Measurements from ENCODE around the gene PHLPP1. TPM values are rescaled to one million over a fixed set of nuclear protein-coding genes. Genes with fewer than 3 reads are reported as not detected.

PHLPP1 gene
- total and polyA plus RNA-seq, 8 donors = 2.9 to 14.7 (median 8.3) TPM

DNA sequence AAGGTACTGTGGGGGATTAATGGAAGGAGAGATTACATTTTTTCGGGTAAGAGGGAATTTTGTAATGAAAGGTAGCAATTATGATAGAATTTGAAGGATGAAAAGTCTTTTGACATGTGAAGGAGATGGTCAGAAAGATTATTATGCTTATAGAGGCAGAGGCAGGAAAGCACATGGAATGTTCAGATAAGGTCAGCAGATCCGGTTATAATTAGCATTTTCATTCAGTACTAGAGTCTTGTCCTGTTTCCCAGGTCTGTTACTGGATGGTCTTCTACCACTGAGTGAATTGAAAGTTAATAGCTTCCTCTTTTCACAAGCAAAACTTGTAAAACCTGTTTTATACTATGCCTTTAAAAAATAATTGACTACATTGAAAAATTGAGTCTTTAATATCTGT is 116.9 kb downstream of the PHLPP1 start:
- FAIRE-seq (no peak), ATAC-seq (peak in 3 of 4 donors; percentile 31 to 48 (median 45)), DNase-seq (no peak)
- H3K36me3 ChIP-seq = no peaks in the 10 kb centered on the region
- H3K4me3 ChIP-seq = no peak overlapping the region
- TF ChIP-seq, protein P1, sequence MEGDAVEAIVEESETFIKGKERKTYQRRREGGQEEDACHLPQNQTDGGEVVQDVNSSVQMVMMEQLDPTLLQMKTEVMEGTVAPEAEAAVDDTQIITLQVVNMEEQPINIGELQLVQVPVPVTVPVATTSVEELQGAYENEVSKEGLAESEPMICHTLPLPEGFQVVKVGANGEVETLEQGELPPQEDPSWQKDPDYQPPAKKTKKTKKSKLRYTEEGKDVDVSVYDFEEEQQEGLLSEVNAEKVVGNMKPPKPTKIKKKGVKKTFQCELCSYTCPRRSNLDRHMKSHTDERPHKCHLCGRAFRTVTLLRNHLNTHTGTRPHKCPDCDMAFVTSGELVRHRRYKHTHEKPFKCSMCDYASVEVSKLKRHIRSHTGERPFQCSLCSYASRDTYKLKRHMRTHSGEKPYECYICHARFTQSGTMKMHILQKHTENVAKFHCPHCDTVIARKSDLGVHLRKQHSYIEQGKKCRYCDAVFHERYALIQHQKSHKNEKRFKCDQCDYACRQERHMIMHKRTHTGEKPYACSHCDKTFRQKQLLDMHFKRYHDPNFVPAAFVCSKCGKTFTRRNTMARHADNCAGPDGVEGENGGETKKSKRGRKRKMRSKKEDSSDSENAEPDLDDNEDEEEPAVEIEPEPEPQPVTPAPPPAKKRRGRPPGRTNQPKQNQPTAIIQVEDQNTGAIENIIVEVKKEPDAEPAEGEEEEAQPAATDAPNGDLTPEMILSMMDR (IDR thresholded peaks at IDR 0.05) = no peak
- H3K9me3 ChIP-seq = no peaks in the 10 kb centered on the region
- WGBS, 2 donors = 24 to 28% methylated on average over 2 of the region's 2 CpGs
- H3K27ac ChIP-seq = no peak overlapping the region
- intact Hi-C loops (cut with DNase I) = no loop called here
- H3K27me3 ChIP-seq = no peaks in the 10 kb centered on the region
- H3K4me1 ChIP-seq = peaks cover 0 to 18% (median 8%) of the 10 kb centered on the region in 3 donors

DNA sequence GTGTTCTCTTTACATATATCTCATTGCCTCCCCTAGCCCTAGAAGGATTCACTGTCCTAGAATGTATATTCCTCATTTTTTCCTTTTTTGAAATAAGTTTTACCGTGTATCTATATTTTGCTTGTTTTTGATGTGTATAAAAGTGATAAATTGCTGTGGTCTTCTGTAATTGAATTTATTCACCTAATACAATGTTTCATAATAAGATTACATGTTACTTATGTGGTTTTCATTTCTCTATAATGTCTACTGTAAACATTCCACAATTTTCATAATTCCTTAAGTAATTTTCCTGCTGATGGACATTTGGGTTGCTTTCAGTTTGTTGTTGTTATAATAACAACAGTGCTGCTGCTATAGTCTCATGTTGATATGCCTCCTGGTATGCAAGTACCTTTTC is 118.2 kb downstream of the PHLPP1 start:
- FAIRE-seq (no peak), DNase-seq (no peak), ATAC-seq (no peak)
- 85% methylated on average over 1 of the region's 1 CpG for WGBS, 2 donors
- TF ChIP-seq, protein P1 (IDR thresholded peaks at IDR 0.05) = no peak
- Histone ChIP-seq H3K27me3 (no peaks in the 10 kb centered on the region), H3K9me3 (no peaks in the 10 kb centered on the region), H3K36me3 (no peaks in the 10 kb centered on the region), H3K4me1 (peaks cover 0 to 15% (median 2%) of the 10 kb centered on the region in 3 donors), H3K27ac (no peak overlapping the region), H3K4me3 (no peak overlapping the region)
- intact Hi-C loops (cut with DNase I) = no loop called here

DNA sequence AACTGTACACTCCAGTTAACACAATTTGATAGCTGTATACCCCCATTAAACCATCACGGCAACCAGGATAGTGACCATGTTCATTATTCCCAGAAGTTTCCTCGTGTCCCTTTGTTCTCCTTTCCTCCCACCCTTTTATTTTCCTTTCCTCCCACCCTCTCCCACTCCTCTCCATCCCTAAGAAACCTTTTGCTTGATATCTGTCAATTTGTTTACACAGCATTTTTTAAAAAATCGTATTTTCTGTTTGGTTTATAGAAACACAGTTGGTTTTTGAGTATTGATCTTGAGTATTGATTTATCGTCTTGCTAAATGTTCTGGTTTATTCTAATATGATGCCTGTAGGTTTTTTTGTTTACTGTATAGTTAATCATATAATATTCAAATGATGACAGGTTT is 119.4 kb downstream of the PHLPP1 start:
- FAIRE-seq = no peak
- H3K4me1 ChIP-seq = peaks cover 0 to 10% (median 7%) of the 10 kb centered on the region in 3 donors
- H3K36me3 ChIP-seq = no peaks in the 10 kb centered on the region
- H3K9me3 ChIP-seq = no peaks in the 10 kb centered on the region
- H3K4me3 ChIP-seq = no peak overlapping the region
- no peak overlapping the region for H3K27ac ChIP-seq
- no peak for ATAC-seq
- H3K27me3 ChIP-seq = no peaks in the 10 kb centered on the region
- TF ChIP-seq, protein P1 (IDR thresholded peaks at IDR 0.05) = no peak
- intact Hi-C loops (cut with DNase I) = no loop called here
- 58 to 70% methylated on average over 4 of the region's 4 CpGs for WGBS, 2 donors
- no peak for DNase-seq

DNA sequence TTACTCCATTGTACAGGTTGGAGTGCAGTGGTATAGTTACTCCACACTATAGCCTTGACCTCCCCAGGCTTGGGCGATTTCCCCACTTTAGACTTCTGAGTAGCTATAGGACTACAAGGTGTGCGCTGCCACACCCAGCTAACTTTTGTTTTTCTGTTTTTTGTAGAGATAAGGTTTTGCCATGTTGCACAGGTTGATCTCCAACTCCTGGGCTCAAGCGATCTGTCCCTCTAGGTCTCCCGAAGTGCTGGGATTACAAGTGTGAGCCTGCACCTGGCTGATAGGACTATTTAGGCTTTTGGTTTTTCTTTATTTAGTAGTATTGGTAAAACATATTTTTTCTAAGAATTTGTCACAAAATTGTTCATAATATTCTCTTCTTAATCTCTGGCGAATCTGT is 121.7 kb downstream of the PHLPP1 start:
- H3K27me3 ChIP-seq = no peaks in the 10 kb centered on the region
- FAIRE-seq = no peak
- DNase-seq = no peak

DNA sequence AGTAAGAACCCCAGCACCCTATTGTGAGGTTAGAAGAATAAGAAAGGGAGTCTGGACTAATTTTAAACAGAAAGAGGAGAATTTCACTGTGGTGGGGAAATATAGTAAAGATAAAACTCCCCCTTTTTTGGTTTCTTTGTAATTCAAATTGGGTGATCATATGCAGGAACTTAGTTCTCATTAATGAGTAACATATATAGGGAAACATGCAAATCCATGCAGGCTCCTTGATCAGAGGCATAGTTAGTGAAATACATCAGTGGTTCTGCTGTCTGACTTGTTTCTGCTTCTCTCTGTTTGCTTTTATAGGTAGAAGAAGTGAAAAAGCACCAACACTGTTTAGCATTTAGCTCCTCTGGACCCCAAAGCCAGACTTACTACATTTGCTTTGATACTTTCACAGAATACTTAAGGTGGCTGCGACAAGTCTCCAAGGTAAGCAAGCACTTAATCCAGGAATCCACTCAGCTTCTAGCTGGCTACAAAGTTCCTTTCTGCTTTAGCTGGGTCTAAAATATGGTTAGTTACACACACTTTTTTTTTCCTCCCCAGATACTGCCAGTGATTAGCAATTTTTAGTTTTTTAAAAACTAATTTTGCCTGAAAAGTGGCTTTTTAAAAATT is 123.2 kb downstream of the PHLPP1 start:
- H3K4me3 ChIP-seq = no peak overlapping the region
- H3K4me1 ChIP-seq = peaks cover 14 to 15% (median 15%) of the 10 kb centered on the region in 3 donors
- H3K27ac ChIP-seq = no peak overlapping the region
- H3K9me3 ChIP-seq = no peaks in the 10 kb centered on the region
- no peak for FAIRE-seq
- TF ChIP-seq, protein P1 (IDR thresholded peaks at IDR 0.05) = no peak
- H3K36me3 ChIP-seq = no peaks in the 10 kb centered on the region
- H3K27me3 ChIP-seq = no peaks in the 10 kb centered on the region
- 80 to 87% methylated on average over 1 of the region's 1 CpG for WGBS, 2 donors
- no peak for ATAC-seq
- no peak for DNase-seq
- intact Hi-C loops (cut with DNase I) = no loop called here

More for the DNA sequence above, 121.7 kb downstream of the PHLPP1 start:
- no peak overlapping the region for H3K4me3 ChIP-seq
- TF ChIP-seq, protein P1 (IDR thresholded peaks at IDR 0.05) = no peak
- no peak for ATAC-seq
- no peaks in the 10 kb centered on the region for H3K36me3 ChIP-seq
- H3K4me1 ChIP-seq = peaks cover 15 to 21% (median 15%) of the 10 kb centered on the region in 3 donors
- H3K9me3 ChIP-seq = no peaks in the 10 kb centered on the region
- intact Hi-C loops (cut with DNase I) = no loop called here
- H3K27ac ChIP-seq = no peak overlapping the region
- WGBS, 2 donors = 96 to 98% methylated on average over 5 of the region's 5 CpGs
